Mucosa of stomach (tissue), 1 donor: Measurements from ENCODE around the gene SLC27A2.
"Not testable (repeated sequence)": the region's sequence is repeated elsewhere in the genome, so short reads cannot be mapped to it uniquely, and the experiment has no call there.

Source experiments
- H3K27me3 ChIP-seq: one replicate; pipeline ENCODE4 v1.7.0; 2013; ENCODE audit warnings: mild to moderate bottlenecking, low read length; ENCODE audit not compliant: control insufficient read depth, insufficient read depth
- H3K36me3 ChIP-seq: one replicate; pipeline ENCODE4 v1.7.0; 2013; ENCODE audit warnings: low read length; ENCODE audit not compliant: control insufficient read depth, insufficient read depth
- H3K4me1 ChIP-seq: one replicate; pipeline ENCODE4 v1.7.0; 2013; ENCODE audit warnings: mild to moderate bottlenecking, low read length; ENCODE audit not compliant: control insufficient read depth, insufficient read depth
- H3K4me3 ChIP-seq: one replicate; pipeline ENCODE4 v1.7.0; 2013; ENCODE audit warnings: low read length
- H3K9ac ChIP-seq: one replicate; pipeline ENCODE4 v1.7.0; 2013; ENCODE audit warnings: mild to moderate bottlenecking, low read length, moderate library complexity
- H3K9me3 ChIP-seq: one replicate; pipeline ENCODE4 v1.7.0; 2013; ENCODE audit warnings: mild to moderate bottlenecking, low read length, moderate library complexity; ENCODE audit not compliant: control insufficient read depth
- donor health status: Pancreatic carcinoma.

Gene SLC27A2

GRCh38 chr15:50145451-50145872, 36.5 kb upstream of the SLC27A2 start:
- no peaks in the 10 kb centered on the region for H3K4me1 ChIP-seq
- H3K9ac ChIP-seq, result no peak overlapping the region
- no peaks in the 10 kb centered on the region for H3K9me3 ChIP-seq
- H3K4me3 ChIP-seq, result no peak overlapping the region
- H3K27me3 ChIP-seq, result no peaks in the 10 kb centered on the region
- H3K36me3 ChIP-seq, result no peaks in the 10 kb centered on the region

- Histone ChIP-seq H3K4me1 (no peaks in the 10 kb centered on the region), H3K9me3 (no peaks in the 10 kb centered on the region), H3K4me3 (no peak overlapping the region), H3K9ac (no peak overlapping the region), H3K27me3 (no peaks in the 10 kb centered on the region), H3K36me3 (no peaks in the 10 kb centered on the region)
These were observed 35.4 kb upstream of the SLC27A2 start for GRCh38 chr15:50146632-50147031.

GRCh38 chr15:50148362-50148963, 33.5 kb upstream of the SLC27A2 start:
- Histone ChIP-seq H3K27me3 (no peaks in the 10 kb centered on the region), H3K9me3 (no peaks in the 10 kb centered on the region), H3K4me3 (no peak overlapping the region), H3K9ac (no peak overlapping the region), H3K36me3 (no peaks in the 10 kb centered on the region), H3K4me1 (no peaks in the 10 kb centered on the region)

- Histone ChIP-seq H3K36me3 (no peaks in the 10 kb centered on the region), H3K9me3 (no peaks in the 10 kb centered on the region), H3K4me3 (no peak overlapping the region), H3K27me3 (no peaks in the 10 kb centered on the region), H3K4me1 (no peaks in the 10 kb centered on the region), H3K9ac (no peak overlapping the region)
These were observed 32.9 kb upstream of the SLC27A2 start for GRCh38 chr15:50149090-50149489.

- Histone ChIP-seq H3K27me3 (no peaks in the 10 kb centered on the region), H3K4me1 (no peaks in the 10 kb centered on the region), H3K9ac (no peak overlapping the region), H3K9me3 (no peaks in the 10 kb centered on the region), H3K36me3 (no peaks in the 10 kb centered on the region), H3K4me3 (no peak overlapping the region)
These were observed 31.6 kb upstream of the SLC27A2 start for GRCh38 chr15:50150349-50150748.

GRCh38 chr15:50150851-50151250, 31.1 kb upstream of the SLC27A2 start:
- no peaks in the 10 kb centered on the region for H3K4me1 ChIP-seq
- H3K36me3 ChIP-seq, result no peaks in the 10 kb centered on the region
- H3K27me3 ChIP-seq, result no peaks in the 10 kb centered on the region
- no peaks in the 10 kb centered on the region for H3K9me3 ChIP-seq
- H3K9ac ChIP-seq, result no peak overlapping the region
- no peak overlapping the region for H3K4me3 ChIP-seq

GRCh38 chr15:50151476-50151875, 30.5 kb upstream of the SLC27A2 start:
- no peaks in the 10 kb centered on the region for H3K9me3 ChIP-seq
- no peaks in the 10 kb centered on the region for H3K36me3 ChIP-seq
- H3K9ac ChIP-seq, result no peak overlapping the region
- H3K27me3 ChIP-seq, result no peaks in the 10 kb centered on the region
- no peaks in the 10 kb centered on the region for H3K4me1 ChIP-seq
- no peak overlapping the region for H3K4me3 ChIP-seq

- not testable (repeated sequence) for H3K4me1 ChIP-seq, H3K4me3 ChIP-seq, H3K36me3 ChIP-seq, H3K9me3 ChIP-seq, H3K9ac ChIP-seq, H3K27me3 ChIP-seq
These were observed 23.8 kb upstream of the SLC27A2 start for GRCh38 chr15:50158236-50158635.

- Histone ChIP-seq H3K9ac (no peak overlapping the region), H3K36me3 (no peaks in the 10 kb centered on the region), H3K4me1 (no peaks in the 10 kb centered on the region), H3K4me3 (no peak overlapping the region), H3K27me3 (no peaks in the 10 kb centered on the region), H3K9me3 (no peaks in the 10 kb centered on the region)
These were observed 18.9 kb upstream of the SLC27A2 start for GRCh38 chr15:50162969-50163718.

GRCh38 chr15:50163719-50164410, 18.1 kb upstream of the SLC27A2 start:
- no peaks in the 10 kb centered on the region for H3K4me1 ChIP-seq

GRCh38 chr15:50164458-50164857, 17.5 kb upstream of the SLC27A2 start:
- no peak overlapping the region for H3K4me3 ChIP-seq
- no peaks in the 10 kb centered on the region for H3K36me3 ChIP-seq
- H3K9me3 ChIP-seq, result no peaks in the 10 kb centered on the region
- H3K4me1 ChIP-seq, result no peaks in the 10 kb centered on the region
- no peaks in the 10 kb centered on the region for H3K27me3 ChIP-seq
- H3K9ac ChIP-seq, result no peak overlapping the region

More at GRCh38 chr15:50163719-50164410, 18.1 kb upstream of the SLC27A2 start:
- Histone ChIP-seq H3K4me3 (no peak overlapping the region), H3K9me3 (no peaks in the 10 kb centered on the region), H3K9ac (no peak overlapping the region), H3K36me3 (no peaks in the 10 kb centered on the region), H3K27me3 (no peaks in the 10 kb centered on the region)

- H3K36me3 ChIP-seq, result no peaks in the 10 kb centered on the region
- H3K9ac ChIP-seq, result no peak overlapping the region
- H3K4me3 ChIP-seq, result no peak overlapping the region
- H3K27me3 ChIP-seq, result no peaks in the 10 kb centered on the region
- no peaks in the 10 kb centered on the region for H3K9me3 ChIP-seq
- H3K4me1 ChIP-seq, result no peaks in the 10 kb centered on the region
These were observed 15.8 kb upstream of the SLC27A2 start for GRCh38 chr15:50166216-50166615.
